Loucy (cell line): ENCODE data around the gene SHLD1.
"Not testable (repeated sequence)": the region's sequence is repeated elsewhere in the genome, so short reads cannot be mapped to it uniquely, and the experiment has no call there.

Source experiments
- H2AFZ ChIP-seq: fragments of 200-600 bp; sonication (generic); 2 replicates; pipeline ENCODE4 v1.6.0; 2016; ENCODE audit warnings: antibody characterized with exemption, mild to moderate bottlenecking, low read length, moderate library complexity
- H3F3A ChIP-seq: fragments of 200-600 bp; 2 replicates; pipeline ENCODE4 v1.6.0; 2016; ENCODE audit warnings: antibody characterized with exemption, low read depth, mild to moderate bottlenecking
- H3K27me3 ChIP-seq: fragments of 200-600 bp; sonication (generic); 2 replicates; pipeline ENCODE4 v1.6.1; 2014; ENCODE audit warnings: low read length, mild to moderate bottlenecking; ENCODE audit not compliant: insufficient read depth, poor library complexity, severe bottlenecking
- H3K36me3 ChIP-seq: fragments of 200-600 bp; sonication (generic); 2 replicates; pipeline ENCODE4 v1.6.1; 2016; ENCODE audit warnings: low read length; ENCODE audit not compliant: insufficient read depth
- H3K4me1 ChIP-seq: fragments of 200-600 bp; sonication (generic); 2 replicates; pipeline ENCODE4 v1.5.1; 2014; ENCODE audit warnings: low read length, mild to moderate bottlenecking; ENCODE audit not compliant: insufficient read depth, poor library complexity, severe bottlenecking
- H3K4me2 ChIP-seq: fragments of 200-600 bp; sonication (generic); 2 replicates; pipeline ENCODE4 v1.6.0; 2014; ENCODE audit warnings: antibody characterized with exemption, low read length, low read depth, mild to moderate bottlenecking; ENCODE audit not compliant: poor library complexity, severe bottlenecking
- H3K4me3 ChIP-seq: fragments of 200-600 bp; sonication (generic); 2 replicates; pipeline ENCODE4 v1.5.1; 2014; ENCODE audit warnings: low read length, mild to moderate bottlenecking, mixed read lengths; ENCODE audit not compliant: poor library complexity, severe bottlenecking
- H3K79me2 ChIP-seq: fragments of 200-600 bp; sonication (generic); 2 replicates; pipeline ENCODE4 v1.6.1; 2014; ENCODE audit warnings: low read length; ENCODE audit not compliant: insufficient read depth
- H3K9ac ChIP-seq: fragments of 200-600 bp; sonication (generic); 2 replicates; pipeline ENCODE4 v1.6.0; 2014; ENCODE audit warnings: mild to moderate bottlenecking, low read depth, low read length, moderate library complexity; ENCODE audit not compliant: poor library complexity, severe bottlenecking
- H3K9me2 ChIP-seq: fragments of 200-600 bp; sonication (generic); replicated peaks from 2 replicates; pipeline ENCODE4 v1.6.1; 2016; ENCODE audit warnings: low read depth, low read length, mixed read lengths
- H3K9me3 ChIP-seq: fragments of 200-600 bp; sonication (generic); 2 replicates; pipeline ENCODE4 v1.6.1; 2014; ENCODE audit warnings: mild to moderate bottlenecking, antibody characterized with exemption, low read length, low read depth; ENCODE audit not compliant: insufficient read depth
- H4K20me1 ChIP-seq: fragments of 200-600 bp; sonication (generic); 2 replicates; pipeline ENCODE4 v1.6.0; 2014; ENCODE audit warnings: antibody characterized with exemption, low read length, mild to moderate bottlenecking; ENCODE audit not compliant: insufficient read depth, poor library complexity, severe bottlenecking
- CTCF ChIP-seq: fragments of 200-600 bp; sonication (generic); conservative IDR thresholded peaks from 2 replicates; pipeline ENCODE4 v1.5.1; 2014; ENCODE audit warnings: mild to moderate bottlenecking, antibody characterized with exemption, low read length
- EZH2phosphoT487 ChIP-seq: fragments of 200-600 bp; IDR thresholded peaks from 2 replicates; pipeline ENCODE4 v1.6.1; 2018; ENCODE audit warnings: antibody characterized with exemption, mild to moderate bottlenecking, moderate library complexity, borderline replicate concordance

SHLD1 gene

GRCh38 chr20:5797165-5797564, 47.0 kb downstream of the SHLD1 start:
- Histone ChIP-seq H3K9ac (no peak overlapping the region), H3K9me2 (no peaks in the 10 kb centered on the region), H3K4me2 (no peak overlapping the region), H3F3A (no peaks in the 10 kb centered on the region), H4K20me1 (no peaks in the 10 kb centered on the region), H3K27me3 (no peaks in the 10 kb centered on the region), H3K79me2 (no peaks in the 10 kb centered on the region), H3K4me3 (no peak overlapping the region), H2AFZ (no peak overlapping the region), H3K36me3 (no peaks in the 10 kb centered on the region), H3K9me3 (no peaks in the 10 kb centered on the region), H3K4me1 (peaks cover 6% of the 10 kb centered on the region)
- no peak for TF ChIP-seq CTCF
- no peak for TF ChIP-seq EZH2phosphoT487

- no peak overlapping the region for H3K4me2 ChIP-seq
- no peaks in the 10 kb centered on the region for H3K9me2 ChIP-seq
- no peak overlapping the region for H3K4me3 ChIP-seq
- H3F3A ChIP-seq = no peaks in the 10 kb centered on the region
- no peaks in the 10 kb centered on the region for H4K20me1 ChIP-seq
- no peak overlapping the region for H2AFZ ChIP-seq
- H3K4me1 ChIP-seq = peaks cover 6% of the 10 kb centered on the region
- H3K9ac ChIP-seq = no peak overlapping the region
- H3K36me3 ChIP-seq = no peaks in the 10 kb centered on the region
- no peaks in the 10 kb centered on the region for H3K79me2 ChIP-seq
- H3K9me3 ChIP-seq = no peaks in the 10 kb centered on the region
- no peaks in the 10 kb centered on the region for H3K27me3 ChIP-seq
- TF ChIP-seq CTCF (no peak), EZH2phosphoT487 (no peak)
Observed at GRCh38 chr20:5797843-5798462, 47.8 kb downstream of the SHLD1 start.

- H4K20me1 ChIP-seq, H3F3A ChIP-seq, H3K4me2 ChIP-seq, H3K9ac ChIP-seq, H3K79me2 ChIP-seq, H3K9me3 ChIP-seq, H3K4me3 ChIP-seq, H2AFZ ChIP-seq, H3K27me3 ChIP-seq, H3K36me3 ChIP-seq, H3K4me1 ChIP-seq, H3K9me2 ChIP-seq: not testable (repeated sequence)
Observed at GRCh38 chr20:5803754-5804303, 53.6 kb downstream of the SHLD1 start.
